ENCODE data around the gene C5orf58.

DNA sequence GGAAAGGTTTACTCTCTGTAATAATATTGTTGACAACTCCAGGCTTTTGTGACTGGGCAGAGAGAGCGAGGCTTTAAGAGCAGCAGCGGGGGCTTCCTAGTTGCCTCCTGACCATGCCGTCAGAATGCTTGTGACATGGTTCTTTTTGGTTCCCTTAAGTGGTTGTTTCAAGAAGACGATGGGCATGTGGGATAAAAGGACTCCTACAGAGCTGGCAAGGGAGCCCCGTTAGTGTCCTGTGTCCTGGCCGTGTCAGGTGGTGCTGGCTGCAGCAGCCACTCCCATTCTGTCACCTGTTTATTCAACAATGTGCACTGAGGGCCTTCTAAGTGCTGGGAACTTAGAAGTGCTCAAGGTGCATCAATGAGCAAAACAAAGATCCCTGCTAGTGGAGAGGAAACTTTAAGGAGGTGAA is 45.1 kb downstream of the C5orf58 start:
- TF ChIP-seq, protein P1, sequence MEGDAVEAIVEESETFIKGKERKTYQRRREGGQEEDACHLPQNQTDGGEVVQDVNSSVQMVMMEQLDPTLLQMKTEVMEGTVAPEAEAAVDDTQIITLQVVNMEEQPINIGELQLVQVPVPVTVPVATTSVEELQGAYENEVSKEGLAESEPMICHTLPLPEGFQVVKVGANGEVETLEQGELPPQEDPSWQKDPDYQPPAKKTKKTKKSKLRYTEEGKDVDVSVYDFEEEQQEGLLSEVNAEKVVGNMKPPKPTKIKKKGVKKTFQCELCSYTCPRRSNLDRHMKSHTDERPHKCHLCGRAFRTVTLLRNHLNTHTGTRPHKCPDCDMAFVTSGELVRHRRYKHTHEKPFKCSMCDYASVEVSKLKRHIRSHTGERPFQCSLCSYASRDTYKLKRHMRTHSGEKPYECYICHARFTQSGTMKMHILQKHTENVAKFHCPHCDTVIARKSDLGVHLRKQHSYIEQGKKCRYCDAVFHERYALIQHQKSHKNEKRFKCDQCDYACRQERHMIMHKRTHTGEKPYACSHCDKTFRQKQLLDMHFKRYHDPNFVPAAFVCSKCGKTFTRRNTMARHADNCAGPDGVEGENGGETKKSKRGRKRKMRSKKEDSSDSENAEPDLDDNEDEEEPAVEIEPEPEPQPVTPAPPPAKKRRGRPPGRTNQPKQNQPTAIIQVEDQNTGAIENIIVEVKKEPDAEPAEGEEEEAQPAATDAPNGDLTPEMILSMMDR (IDR thresholded peaks at IDR 0.05): no peak
- TF ChIP-seq POLR2A (IDR thresholded peaks at IDR 0.05): no peak
